Measurements from ENCODE around the gene IQSEC1.

The IQSEC1 gene

DNA sequence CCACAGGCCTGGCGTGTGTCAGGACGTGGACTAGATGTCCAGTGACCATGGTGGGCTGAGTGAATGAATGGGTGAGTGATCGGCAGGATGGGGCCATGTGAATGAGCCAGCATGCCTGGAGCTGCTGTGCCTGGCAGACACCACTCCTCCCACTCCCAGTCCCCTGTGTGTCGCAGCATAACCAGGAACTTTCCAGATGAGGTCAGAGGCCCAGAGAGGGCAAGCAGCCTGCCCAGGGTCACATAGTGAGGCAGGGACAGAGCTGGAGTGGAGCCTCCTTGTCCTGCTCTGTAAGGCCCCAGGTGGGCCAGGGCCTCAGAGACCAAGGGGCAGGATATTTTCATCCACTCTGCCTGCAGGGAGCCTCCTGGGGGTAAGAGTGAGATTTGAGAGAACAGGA, 6.4 kb downstream of the IQSEC1 start:
- DNase-seq = no peak

GRCh38 chr3:13066236-13066635, 7.0 kb downstream of the IQSEC1 start:
- DNase-seq = no peak

DNA sequence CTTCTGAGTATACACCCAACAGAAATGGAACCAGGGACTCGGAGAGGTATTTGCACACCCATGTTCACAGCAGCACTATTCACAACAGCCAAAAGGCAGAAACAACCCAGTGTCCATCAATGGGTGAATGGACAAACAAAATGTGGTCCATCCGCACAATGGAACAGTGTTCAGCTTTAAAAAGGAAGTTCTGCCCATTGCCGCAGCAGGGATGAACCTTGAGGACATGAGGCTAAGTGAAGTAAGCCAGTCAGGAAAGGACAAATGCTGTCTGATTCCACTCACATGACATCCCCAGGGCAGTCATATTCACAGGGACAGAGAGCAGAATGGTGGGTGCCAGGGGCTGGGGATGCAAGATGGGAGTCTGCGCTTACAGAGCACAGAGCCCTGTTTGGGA, 7.5 kb downstream of the IQSEC1 start:
- DNase-seq = no peak

- no peak for DNase-seq
These were observed 8.3 kb downstream of the IQSEC1 start for GRCh38 chr3:13064964-13065363.

GRCh38 chr3:13064159-13064868, 8.9 kb downstream of the IQSEC1 start:
- DNase-seq = no peak

- DNase-seq = no peak
These were observed 10.0 kb downstream of the IQSEC1 start for GRCh38 chr3:13063225-13063624.

- no peak for DNase-seq
These were observed 10.6 kb downstream of the IQSEC1 start for GRCh38 chr3:13062647-13063046.

DNA sequence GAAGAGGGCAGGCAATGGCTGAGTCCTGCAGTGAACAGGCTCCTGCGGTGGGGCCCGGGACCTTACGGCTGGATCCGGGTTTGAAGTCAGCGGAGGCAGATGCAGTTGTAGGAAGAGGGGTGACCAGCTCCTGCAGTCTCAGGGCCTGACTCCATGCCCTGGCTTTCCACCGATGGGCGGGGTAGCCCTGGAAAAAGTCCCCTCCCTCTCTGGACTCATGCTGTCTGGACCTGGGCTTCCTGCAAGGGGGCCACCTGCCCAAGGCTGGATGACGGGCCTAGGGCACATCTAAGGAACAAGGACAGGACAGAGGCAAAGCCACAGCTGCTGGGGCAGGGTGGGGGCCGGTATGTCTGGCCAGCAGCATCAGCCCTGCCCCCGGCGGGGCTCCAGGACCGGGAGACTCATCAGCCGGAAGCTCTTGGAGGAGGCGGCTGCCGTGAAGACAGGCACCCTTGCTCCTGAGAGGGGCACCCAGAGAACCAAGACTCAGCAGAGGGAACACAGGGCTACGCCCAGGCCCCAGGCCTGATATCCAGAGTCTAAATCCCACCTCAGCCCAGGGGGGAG, 12.8 kb downstream of the IQSEC1 start:
- DNase-seq = no peak

- DNase-seq = no peak
These were observed 14.7 kb downstream of the IQSEC1 start for GRCh38 chr3:13058346-13059120.

DNA sequence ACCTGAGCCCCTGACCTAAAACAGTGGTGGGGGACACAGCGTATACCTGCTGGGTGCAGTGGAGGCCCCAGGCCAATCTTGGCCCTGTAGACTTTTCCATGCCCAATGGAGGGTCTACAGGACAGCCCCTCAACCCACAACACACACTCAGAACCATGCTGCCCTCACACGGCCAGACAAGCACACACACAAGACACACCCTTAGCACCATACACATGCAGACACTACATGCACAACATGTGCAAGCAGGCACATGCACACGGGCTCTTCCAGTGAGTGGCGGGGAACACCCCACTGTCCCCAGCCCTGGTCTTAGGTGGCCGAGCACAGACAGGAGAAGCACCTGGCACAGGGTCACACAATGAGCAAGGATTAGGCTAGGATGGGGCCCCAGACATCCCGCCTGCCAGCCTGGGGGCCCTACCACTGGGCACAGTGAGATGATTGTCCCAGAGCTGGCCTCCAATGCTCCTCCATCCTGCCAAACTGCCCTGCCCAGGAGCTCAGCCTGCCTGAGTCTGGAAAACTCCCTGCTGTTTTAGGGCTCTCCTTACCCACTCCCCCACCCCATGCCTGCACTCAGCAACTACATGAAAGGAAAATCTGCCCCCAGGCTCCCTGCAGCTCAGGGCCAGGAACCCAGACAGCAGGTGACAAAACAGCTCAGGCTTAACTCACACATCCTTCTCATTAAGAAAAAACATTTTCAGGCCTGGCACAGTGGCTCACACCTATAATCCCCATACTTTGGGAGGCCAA, 15.8 kb downstream of the IQSEC1 start:
- no peak for DNase-seq

GRCh38 chr3:13055634-13056033, 17.6 kb downstream of the IQSEC1 start:
- DNase-seq = no peak

DNA sequence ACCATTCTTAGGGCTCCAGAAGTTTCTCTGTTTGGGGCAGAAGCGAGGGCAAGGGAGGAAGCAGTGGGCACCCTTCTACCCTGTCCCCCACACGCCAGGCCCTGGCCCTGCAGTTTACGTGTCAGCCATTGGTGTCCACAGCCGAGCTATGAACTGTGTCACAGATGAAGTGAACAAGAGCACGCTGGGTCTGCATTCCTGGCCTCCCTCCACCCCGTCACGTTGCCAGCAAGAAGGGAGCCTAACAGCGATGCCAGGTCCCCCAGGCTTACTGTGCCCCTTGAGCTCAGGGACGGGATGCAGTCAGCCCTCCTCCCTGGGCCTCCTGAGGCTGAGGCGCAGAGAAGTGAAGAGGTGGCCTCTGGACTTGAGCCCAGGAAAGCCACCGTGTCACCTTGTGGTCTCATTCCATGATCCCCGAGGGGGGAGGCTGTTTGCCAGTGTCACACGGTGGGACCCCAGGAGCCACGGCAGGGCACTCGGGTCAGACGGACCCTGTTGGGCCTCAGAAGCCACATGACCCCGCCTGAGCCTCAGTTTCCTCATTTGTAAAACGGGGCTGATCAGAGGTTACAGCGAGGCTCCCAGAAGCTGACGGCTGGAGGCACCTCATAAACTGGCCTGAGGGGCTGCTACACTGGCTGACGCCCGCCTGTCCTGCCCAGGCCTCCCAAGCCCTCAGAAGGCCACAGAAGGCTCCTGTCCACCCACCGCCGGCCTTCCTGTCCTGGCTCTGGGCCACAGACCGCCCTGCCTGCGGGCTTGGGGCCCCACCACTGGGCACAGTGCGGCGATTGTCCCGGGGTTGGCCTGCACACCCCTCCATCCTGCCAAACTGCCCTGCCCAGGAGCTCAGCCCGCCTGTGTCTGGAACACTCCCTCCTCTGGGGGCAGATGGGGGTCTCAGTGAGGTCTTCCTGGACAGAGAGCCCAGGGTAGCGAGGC, 18.6 kb downstream of the IQSEC1 start:
- DNase-seq = no peak

- DNase-seq = no peak
These were observed 19.3 kb downstream of the IQSEC1 start for GRCh38 chr3:13053893-13054292.

GRCh38 chr3:13053420-13053819, 19.8 kb downstream of the IQSEC1 start:
- no peak for DNase-seq

GRCh38 chr3:13052191-13052820, 20.9 kb downstream of the IQSEC1 start:
- DNase-seq = no peak

DNA sequence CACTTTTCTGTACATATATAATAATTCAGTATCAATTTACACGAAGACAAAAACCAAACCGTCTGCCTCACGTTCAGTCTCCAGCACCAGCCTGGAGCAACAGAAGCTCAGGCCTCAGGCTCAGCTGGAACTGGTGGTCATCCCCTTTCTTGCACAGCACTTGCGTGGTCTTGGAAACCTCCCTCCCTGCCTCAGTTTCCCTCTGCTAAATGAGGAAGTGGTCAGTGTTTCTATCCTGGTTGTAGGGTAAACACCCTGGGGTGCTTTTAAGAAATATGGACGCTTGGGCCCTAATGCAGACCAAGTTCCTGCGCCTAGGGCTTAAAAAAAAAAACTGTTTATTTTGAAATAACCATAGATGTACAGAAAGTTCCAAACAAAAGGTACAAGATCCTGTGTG, 21.6 kb downstream of the IQSEC1 start:
- no peak for DNase-seq

GRCh38 chr3:13051066-13051465, 22.2 kb downstream of the IQSEC1 start:
- no peak for DNase-seq

DNA sequence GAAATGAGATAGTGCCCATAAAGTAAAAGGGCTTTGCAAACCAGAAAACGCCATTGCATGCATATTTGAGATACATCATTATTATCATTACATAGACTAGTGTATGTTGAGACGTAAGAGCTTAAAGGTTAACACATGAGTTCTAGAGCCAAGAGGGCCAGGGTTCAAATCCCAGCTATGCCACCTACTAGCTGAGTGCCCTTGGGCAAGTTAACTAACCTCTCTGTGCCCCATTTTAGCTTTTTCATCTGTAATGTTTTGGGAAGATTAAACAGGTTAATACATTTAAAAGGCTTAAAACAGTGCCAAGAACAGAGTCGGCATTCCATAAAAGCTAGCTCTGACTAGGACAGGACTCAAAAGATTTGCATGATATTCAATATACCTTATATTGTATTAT, 22.8 kb downstream of the IQSEC1 start:
- no peak for DNase-seq

GRCh38 chr3:13049400-13049799, 23.8 kb downstream of the IQSEC1 start:
- DNase-seq = no peak

DNA sequence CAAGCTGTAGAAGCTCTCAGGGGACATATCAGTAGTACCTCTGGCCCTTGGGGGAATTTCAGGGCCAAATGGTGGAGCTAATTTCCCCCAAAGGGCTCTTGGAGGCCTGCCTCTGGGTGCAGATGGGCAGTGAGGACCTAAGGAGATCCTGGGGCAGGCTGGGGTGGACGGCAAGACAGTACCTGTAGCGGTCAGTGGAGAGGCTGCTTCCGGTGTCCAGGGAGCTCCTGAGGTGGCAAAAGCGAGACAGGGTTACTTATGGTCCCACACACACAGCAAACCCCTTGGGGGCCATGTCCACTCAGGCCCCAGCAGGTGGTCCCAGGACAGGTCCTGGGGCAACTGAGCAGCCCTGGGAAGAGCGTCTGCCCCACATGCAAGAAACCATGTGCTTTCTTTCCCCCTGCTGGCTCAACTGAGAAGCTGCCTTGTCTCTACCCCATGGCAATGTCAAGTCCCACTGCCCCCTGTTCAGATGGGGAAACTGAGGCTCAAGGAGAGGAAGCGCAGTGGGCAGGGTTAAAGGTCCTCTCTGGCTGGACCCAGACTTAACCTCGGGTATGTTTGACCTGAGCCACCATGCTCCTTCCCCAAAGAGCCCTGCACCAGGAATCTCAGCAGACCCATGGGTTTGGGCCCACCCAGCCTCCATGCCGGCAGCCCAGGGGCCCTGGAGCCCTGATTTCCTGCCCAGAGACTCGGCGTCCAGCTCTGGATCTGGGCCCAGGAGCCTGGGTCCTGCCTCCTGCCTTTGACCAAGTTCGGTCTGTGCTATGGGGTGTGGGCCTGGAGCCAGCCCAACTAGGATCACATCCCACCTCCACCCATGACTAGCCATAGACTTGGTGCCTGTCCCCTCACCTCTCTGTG, 25.7 kb downstream of the IQSEC1 start:
- DNase-seq = no peak
